Measurements from ENCODE around the gene OPN1MW.
"Not testable (repeated sequence)": the region's sequence is repeated elsewhere in the genome, so short reads cannot be mapped to it uniquely, and the experiment has no call there.

OPN1MW gene

GRCh38 chrX:154182296-154182695 is at the start of gene OPN1MW:
Gene OPN1MW (plus strand): TSS chrX:154182596. CDS start chrX:154182678, 82 bp downstream.
- not testable (repeated sequence) for DNase-seq (ENCODE audit: low read depth)

- DNase-seq (ENCODE audit: low read depth) = no peak
These were observed 46.8 kb upstream of the OPN1MW start for GRCh38 chrX:154135458-154136229.

DNA sequence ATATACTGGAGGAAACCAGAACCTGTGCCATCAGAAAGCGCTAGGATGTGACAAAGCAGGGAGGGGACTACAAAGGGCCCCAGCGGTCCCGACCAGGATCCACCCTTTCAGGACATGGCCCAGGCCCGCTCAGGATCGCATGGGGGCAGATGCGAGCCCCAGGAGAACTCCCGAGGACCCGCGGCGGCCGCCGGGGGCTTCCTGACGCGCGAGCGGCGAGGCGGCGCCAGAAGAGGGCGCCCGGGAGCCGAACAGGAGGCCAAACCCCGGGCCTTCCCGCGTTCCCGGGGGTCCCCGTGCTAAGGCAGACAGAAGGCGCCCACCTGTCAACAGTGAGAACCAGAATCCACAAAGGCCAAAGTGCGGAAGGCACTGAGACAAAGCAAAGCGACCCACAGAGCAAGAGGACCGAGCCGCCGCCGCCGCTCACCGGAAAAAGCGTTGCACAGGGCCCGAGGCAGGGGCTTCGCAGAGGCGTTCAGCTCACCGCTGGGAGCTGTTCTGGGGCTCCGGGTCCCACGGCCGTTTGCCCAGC is 45.7 kb upstream of the OPN1MW start:
- DNase-seq (ENCODE audit: low read depth) = peak; percentile 33

- no peak for DNase-seq (ENCODE audit: low read depth)
These were observed 43.5 kb upstream of the OPN1MW start for GRCh38 chrX:154138857-154139256.

DNA sequence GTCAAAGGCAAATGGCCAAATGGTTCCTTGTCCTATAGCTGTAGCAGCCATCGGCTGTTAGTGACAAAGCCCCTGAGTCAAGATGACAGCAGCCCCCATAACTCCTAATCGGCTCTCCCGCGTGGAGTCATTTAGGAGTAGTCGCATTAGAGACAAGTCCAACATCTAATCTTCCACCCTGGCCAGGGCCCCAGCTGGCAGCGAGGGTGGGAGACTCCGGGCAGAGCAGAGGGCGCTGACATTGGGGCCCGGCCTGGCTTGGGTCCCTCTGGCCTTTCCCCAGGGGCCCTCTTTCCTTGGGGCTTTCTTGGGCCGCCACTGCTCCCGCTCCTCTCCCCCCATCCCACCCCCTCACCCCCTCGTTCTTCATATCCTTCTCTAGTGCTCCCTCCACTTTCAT is 42.2 kb upstream of the OPN1MW start:
- DNase-seq (ENCODE audit: low read depth) = no peak

DNA sequence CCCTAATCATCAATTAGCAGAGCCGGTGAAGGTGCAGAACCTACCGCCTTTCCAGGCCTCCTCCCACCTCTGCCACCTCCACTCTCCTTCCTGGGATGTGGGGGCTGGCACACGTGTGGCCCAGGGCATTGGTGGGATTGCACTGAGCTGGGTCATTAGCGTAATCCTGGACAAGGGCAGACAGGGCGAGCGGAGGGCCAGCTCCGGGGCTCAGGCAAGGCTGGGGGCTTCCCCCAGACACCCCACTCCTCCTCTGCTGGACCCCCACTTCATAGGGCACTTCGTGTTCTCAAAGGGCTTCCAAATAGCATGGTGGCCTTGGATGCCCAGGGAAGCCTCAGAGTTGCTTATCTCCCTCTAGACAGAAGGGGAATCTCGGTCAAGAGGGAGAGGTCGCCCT is 41.7 kb upstream of the OPN1MW start:
- DNase-seq (ENCODE audit: low read depth) = no peak

DNA sequence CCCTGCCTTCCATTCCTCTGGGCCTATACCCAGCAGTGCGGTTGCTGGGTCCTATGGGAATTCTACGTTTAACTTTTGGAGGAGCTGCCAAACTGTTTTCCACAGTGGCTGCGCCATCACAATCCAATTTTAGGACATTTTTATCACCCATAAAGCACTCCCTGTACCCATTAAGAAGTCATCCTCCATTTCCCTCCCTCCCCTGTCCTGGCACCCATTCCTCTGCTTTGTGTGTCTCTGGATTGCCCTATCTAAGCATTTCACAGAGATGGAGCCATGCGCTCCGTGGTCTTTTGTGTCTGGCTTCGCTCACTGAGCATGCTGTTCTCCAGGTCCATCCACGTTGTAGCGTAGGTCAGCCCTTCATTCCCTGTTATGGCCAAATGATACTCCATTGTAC is 40.0 kb upstream of the OPN1MW start:
- no peak for DNase-seq (ENCODE audit: low read depth)

- no peak for DNase-seq (ENCODE audit: low read depth)
These were observed 39.2 kb upstream of the OPN1MW start for GRCh38 chrX:154142950-154143745.

DNA sequence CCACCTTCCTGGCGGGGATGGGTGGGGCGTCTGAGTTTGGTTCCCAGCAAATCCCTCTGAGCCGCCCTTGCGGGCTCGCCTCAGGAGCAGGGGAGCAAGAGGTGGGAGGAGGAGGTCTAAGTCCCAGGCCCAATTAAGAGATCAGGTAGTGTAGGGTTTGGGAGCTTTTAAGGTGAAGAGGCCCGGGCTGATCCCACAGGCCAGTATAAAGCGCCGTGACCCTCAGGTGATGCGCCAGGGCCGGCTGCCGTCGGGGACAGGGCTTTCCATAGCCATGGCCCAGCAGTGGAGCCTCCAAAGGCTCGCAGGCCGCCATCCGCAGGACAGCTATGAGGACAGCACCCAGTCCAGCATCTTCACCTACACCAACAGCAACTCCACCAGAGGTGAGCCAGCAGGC is 38.4 kb upstream of the OPN1MW start, which contains the start of gene OPN1LW:
OPN1LW (plus strand) TSS at position 234 of the 400 bp plus-strand sequence; CDS start at position 275, 41 bp downstream.
- not testable (repeated sequence) for DNase-seq (ENCODE audit: low read depth)

DNA sequence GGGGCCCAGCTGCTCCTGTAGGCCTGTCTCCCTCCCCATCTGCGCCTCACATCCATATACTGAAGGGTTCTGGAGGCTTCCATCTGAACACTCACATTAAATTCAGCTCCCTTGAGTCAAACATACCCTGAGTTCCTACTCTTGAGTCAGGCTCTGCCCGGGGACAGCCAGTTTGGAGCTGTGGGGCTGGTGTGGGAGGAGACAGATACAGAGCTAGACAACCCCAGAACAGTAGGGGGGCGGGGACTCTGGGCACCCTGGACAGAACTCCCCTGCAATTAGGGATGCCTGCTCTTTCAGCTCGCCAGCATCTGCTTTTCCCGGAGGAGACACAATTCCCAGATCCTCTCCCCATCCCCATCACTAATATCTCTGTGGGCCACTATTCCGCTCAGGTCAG is 31.4 kb upstream of the OPN1MW start:
- not testable (repeated sequence) for DNase-seq (ENCODE audit: low read depth)

- not testable (repeated sequence) for DNase-seq (ENCODE audit: low read depth)
These were observed 26.2 kb upstream of the OPN1MW start for GRCh38 chrX:154156221-154156620.

DNA sequence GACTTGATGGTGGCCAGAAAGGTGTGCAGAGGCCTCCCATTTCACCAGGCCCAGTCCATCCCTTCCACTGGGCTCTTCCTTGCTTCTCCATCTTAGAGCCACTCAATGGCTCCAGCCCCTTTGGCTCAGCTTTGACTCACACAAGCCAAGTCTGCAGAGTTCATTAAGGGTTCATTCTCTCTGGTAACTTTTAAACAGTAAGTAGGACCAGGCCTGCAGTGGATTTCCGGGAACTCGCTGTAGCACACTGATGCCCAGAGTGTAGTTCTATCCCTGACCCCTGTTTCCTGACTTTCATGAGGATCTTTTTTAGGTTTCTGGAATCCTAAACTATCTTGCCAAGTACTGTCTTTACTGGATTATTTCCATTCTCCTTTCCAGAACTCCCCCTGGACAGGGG is 25.2 kb upstream of the OPN1MW start:
- not testable (repeated sequence) for DNase-seq (ENCODE audit: low read depth)

DNA sequence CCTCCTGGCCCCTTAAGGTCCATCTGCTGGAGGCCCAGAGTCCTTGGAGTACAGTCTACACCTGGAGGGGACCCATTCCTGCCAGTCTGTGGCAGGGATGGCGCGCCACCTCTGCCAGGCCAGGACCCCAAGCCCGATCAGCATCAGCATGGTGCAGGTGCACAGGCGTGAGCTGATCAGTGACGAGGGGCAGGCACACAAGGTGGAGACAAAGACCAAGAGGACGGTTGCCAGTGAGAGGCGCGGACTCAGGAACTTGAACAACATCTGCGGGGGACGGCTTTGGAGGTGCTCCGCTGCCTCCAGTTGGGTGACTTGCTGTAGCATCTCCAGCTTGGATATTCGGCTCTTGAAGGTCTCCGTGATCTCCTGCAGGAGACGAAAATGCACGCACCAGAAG is 23.1 kb upstream of the OPN1MW start:
- not testable (repeated sequence) for DNase-seq (ENCODE audit: low read depth)

- not testable (repeated sequence) for DNase-seq (ENCODE audit: low read depth)
These were observed 17.5 kb upstream of the OPN1MW start for GRCh38 chrX:154164902-154165301.

GRCh38 chrX:154168384-154168783 is 14.0 kb upstream of the OPN1MW start:
- not testable (repeated sequence) for DNase-seq (ENCODE audit: low read depth)

DNA sequence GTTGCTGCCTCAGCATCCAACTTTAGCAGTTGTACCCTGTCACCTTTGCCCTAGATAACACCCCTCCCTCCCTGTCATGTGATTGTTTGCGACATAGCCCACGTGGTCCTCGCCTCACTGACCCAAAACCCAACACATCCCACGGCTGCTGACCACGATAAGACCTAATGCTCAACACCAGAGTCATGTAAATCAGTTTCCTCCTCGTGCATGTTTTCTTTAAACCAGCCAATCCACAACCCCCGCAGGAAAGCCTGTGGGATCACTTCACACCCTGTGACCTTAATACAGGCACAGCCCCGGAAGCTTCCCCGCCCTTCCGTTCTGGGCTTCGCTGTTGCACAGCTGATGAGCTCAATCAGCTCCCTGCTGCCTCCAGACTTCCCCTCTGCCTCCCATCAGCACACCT is 9.9 kb upstream of the OPN1MW start:
- not testable (repeated sequence) for DNase-seq (ENCODE audit: low read depth)

- not testable (repeated sequence) for DNase-seq (ENCODE audit: low read depth)
These were observed 8.0 kb upstream of the OPN1MW start for GRCh38 chrX:154174356-154174755.

- not testable (repeated sequence) for DNase-seq (ENCODE audit: low read depth)
These were observed 1.4 kb downstream of the OPN1MW start for GRCh38 chrX:154183794-154184193.

DNA sequence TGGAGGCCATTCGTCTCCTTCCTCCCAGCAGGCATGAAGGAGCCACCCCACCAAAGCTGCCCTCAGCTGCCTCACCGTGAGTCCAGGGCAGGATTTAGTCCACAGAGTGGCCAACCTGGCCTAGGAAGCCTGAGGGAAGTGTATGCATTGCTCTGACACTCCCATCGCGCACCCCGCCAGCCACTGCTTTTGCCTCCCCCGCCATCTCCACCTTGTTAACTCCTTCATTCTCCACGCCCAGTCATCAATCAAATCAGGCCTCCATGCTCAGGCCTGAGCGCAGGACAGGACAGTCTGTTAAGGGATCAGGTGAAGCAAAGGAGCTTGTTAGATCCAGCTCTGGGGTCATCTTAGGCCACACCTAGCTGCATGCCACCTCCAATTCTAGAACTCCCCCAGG is 10.4 kb downstream of the OPN1MW start:
- DNase-seq (ENCODE audit: low read depth) = not testable (repeated sequence)

- not testable (repeated sequence) for DNase-seq (ENCODE audit: low read depth)
These were observed 11.9 kb downstream of the OPN1MW start for GRCh38 chrX:154194316-154194715.

GRCh38 chrX:154196466-154196865 is 14.1 kb downstream of the OPN1MW start:
- DNase-seq (ENCODE audit: low read depth) = not testable (repeated sequence)

GRCh38 chrX:154209670-154210418 is 27.4 kb downstream of the OPN1MW start:
- DNase-seq (ENCODE audit: low read depth) = not testable (repeated sequence)
